Mammary epithelial cell (primary cell): ENCODE data around the gene HYOU1.

Source experiments
- EZH2 ChIP-seq: IDR thresholded peaks from 2 replicates; pipeline ENCODE4 v1.6.1; 2012; ENCODE audit warnings: low read length, inconsistent platforms, borderline replicate concordance
- TF ChIP-seq, protein P1 (sequence below), 2 donors: IDR thresholded peaks in 1 of 2; conservative IDR thresholded peaks in 1 of 2; 2 replicates each; pipeline ENCODE4 v1.5.1; 2011 to 2012; ENCODE audit warnings: inconsistent platforms in 2 of 2, low read length in 2 of 2, mild to moderate bottlenecking in 2 of 2, control low read depth in 1 of 2, low read depth in 1 of 2; ENCODE audit not compliant: insufficient read depth in 1 of 2; ENCODE audit errors: extremely low read depth in 1 of 2

- TF ChIP-seq, protein P1, sequence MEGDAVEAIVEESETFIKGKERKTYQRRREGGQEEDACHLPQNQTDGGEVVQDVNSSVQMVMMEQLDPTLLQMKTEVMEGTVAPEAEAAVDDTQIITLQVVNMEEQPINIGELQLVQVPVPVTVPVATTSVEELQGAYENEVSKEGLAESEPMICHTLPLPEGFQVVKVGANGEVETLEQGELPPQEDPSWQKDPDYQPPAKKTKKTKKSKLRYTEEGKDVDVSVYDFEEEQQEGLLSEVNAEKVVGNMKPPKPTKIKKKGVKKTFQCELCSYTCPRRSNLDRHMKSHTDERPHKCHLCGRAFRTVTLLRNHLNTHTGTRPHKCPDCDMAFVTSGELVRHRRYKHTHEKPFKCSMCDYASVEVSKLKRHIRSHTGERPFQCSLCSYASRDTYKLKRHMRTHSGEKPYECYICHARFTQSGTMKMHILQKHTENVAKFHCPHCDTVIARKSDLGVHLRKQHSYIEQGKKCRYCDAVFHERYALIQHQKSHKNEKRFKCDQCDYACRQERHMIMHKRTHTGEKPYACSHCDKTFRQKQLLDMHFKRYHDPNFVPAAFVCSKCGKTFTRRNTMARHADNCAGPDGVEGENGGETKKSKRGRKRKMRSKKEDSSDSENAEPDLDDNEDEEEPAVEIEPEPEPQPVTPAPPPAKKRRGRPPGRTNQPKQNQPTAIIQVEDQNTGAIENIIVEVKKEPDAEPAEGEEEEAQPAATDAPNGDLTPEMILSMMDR (conservative IDR thresholded peaks at IDR 0.05 in 1 of 2, IDR thresholded peaks at IDR 0.05 in 1 of 2; ENCODE audit: extremely low read depth in 1 of 2, insufficient read depth in 1 of 2, low read depth in 1 of 2, low read length in 2 of 2): no peak
- TF ChIP-seq EZH2: no peak
Measured at GRCh38 chr11:119014209-119014924, 42.6 kb downstream of the HYOU1 start.
